HS-27A (cell line): ENCODE data around the gene DOLPP1.

ENCODE experiments used
- DNase-seq: peaks from one replicate; pipeline ENCODE4 v3.0.0-alpha.2; 2012; ENCODE audit warnings: low read depth, missing footprints

Gene DOLPP1

DNA sequence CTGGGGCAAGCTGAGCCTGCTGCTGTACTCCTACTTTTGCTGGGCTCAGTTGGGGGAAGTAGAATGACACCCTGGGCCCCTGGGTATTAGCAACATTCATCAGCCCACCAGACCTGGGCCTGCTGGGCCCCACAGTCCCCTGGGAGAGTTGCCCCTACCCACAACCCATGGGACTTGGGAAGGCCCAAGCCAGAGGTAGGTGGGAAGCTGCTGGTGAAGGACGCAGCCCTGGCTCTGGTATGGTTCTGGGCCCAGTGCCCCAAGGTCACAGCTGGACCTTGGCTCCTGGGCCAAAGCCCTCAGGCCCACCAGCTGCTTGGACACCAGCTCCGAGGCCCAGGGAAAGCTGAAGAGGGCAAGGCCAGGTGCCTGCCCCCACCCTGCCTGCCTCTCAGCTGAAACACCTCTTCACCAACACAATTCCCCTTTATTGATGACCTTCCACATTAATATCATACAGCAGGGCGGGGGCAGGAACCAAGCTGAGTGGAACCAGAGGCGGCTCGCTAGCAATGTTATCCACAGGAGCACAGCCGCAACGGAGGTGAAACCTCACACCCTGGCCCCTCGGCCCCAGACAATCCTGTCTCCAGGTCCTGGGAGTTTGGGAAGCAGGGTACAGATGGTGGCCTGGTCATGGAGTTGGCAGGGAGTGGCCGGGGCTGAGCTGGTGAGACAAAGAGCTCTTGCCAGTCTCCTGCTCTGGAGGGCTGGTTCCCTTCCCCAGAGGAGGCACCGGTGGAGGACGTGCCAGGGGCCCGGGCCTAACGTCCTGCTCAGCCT, 13.7 kb downstream of the DOLPP1 start:
- DNase-seq: no peak

DNA sequence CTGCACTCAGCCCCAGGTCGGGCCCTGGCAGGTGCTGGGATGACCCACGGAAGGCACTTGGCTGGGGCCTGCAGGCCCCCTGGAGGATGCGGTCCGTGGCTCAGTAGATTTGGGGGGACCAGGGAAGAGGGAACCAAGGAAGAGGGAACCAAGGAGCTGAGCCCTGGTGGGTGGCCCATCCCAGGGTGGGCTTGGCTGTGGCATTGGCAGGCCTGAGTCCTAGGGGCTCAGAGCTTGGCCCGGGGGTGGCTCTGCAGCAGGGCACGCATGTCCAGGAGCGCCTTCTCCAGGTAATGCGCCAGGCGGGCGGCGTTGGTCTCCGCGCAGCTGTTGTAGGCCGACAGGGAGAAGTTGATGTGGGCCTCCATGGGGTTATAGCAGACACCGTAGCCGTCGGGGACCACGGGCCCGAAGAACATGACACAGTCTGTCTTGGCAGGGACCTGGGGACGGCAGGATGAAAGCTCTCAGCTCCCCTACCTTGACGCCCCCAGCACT, 14.3 kb downstream of the DOLPP1 start:
- DNase-seq: no peak

DNA sequence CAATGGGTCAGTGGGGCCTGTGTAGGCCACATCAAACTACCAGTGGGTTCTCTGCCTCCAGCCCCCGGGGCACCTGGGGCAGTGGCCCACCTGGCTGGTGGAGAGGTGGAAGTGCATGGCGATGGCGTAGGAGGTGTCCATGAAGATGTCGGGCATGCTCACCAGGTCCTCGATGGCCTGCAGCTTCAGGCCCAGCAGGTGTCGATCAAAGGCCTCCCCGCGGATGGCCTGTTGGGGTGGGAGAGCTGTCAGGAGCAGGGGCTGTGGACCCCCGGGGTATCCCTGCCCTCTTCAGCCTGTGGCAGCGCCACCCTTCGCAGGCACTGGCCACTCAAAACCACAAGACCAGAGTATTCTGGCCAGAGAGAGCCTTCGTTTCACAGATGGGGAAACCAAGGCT, 15.0 kb downstream of the DOLPP1 start:
- DNase-seq: no peak

DNA sequence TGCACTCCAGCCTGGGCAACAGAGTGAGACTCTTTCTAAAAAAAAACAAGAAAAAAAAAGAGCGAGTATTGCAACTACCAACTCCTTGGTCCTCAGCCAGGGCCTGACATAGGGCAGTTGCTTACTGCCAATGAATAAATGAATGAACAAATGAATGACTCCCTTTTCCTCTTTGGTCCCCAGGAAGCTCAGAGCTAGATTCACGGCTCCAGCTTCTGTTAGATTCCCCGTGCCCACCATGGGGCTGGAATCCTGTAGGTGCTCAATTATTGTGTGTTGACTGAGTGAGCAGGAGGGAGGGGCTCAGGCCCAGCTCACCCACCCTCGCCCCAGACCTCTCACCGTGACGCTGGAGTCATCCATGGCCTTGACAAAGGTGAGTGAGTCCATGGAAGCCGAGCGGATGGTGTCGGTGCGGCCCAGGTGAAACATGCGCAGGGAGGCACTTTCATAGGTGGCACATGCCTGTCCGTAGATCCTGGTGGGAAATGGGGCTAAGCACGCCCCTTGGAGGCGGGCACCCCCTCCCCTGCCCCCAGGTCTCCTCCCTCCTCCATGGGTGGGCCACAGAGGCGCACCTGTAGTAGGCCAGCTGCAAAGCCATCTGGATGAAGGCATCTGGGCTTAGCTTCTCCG, 16.9 kb downstream of the DOLPP1 start:
- DNase-seq: no peak

DNA sequence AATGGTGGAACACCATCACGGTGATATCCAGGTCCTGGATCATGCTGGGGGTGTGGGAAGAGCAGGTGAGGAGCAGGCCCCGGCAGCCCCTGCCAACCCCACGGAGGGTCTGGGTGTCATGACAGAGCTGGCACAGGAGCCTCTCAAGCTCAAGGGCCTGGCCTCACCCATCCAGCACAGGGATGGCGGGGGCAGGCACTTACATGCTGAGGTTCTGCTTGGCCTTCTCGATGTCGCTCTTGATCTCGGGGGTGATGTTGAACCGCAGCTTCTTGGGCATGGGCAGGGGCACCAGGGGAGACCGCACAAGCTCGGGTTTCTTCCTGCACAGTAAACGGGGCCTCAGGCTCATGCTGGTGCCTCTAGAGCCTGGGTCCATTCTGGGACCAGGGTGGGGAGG, 17.4 kb downstream of the DOLPP1 start:
- DNase-seq: no peak

DNA sequence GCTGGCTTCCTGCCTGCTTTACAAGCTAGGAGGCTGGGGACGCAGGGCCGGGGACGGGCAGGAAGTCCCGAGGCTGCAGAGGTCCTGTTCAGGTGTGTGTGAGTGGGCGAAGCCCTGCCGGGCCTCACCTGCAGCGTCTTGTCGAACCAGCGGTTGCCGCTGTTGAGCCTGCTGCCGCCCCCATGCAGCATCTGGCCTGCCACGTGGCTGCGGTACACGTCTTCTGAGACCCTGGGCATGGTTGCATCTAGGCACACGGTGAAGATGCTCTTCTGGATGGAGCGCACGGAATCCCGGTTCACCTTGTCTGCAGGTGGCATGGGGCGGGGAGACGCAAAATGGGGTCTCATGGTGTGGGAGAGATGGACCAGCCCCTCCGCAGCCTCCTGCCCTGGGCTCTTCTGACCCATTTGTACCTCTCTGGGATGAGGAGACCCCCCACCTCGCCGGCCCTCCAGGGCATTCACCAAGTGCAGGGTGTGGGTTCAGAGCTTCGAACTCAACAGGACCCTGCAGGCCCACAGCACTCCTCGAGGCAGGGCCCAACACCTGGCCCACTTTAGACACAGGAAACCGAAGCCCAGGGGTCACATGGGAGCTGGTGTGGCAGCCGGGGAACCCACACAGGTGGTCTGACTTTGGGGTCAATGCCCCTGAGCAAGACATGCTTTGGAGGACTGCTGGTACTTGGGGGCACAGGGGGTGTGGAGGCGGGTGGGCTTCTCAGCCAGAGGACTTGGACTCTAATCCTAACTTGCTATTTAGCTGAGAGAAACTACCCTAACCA, 19.7 kb downstream of the DOLPP1 start:
- no peak for DNase-seq

DNA sequence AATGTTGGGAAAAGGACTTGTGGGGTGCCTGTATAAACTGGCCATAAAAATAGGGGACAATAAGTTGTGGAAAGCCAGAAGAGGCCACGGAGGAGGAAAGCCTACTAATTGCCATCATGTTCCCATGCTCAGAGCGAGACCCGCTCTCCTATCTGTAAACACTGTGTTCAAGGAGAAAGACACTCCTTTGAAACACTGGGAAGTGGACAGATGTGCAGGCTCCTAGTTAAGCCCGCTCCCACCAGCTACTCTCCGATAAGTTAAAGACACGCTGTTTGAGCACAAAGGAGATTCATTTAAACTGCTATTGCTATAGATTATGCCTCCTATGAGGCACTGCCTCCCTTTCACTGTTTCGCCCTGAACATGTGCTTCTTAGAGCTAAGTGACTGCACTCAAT, 20.4 kb downstream of the DOLPP1 start:
- DNase-seq: no peak

DNA sequence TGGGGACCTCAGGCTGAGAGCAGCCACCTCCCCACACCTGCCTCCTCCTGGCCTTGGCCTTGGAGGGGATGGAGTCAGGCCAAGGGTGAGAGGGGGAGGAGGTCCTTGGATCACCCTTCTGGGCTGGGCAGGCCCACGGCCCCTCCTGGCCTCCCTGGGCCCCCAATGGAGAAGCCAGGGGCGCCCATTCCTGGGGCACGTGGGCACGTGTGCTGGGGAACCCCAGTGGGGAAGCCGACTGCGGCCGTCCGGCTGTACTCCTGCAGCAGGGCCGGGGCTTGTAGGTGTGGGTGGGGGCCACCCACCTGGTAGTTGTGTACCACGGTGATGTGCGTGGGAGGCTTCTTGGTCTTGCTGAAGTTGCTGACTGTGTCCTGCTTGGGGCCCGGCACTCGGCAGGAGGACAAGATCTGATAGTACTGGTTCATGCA, 21.2 kb downstream of the DOLPP1 start:
- DNase-seq: no peak

DNA sequence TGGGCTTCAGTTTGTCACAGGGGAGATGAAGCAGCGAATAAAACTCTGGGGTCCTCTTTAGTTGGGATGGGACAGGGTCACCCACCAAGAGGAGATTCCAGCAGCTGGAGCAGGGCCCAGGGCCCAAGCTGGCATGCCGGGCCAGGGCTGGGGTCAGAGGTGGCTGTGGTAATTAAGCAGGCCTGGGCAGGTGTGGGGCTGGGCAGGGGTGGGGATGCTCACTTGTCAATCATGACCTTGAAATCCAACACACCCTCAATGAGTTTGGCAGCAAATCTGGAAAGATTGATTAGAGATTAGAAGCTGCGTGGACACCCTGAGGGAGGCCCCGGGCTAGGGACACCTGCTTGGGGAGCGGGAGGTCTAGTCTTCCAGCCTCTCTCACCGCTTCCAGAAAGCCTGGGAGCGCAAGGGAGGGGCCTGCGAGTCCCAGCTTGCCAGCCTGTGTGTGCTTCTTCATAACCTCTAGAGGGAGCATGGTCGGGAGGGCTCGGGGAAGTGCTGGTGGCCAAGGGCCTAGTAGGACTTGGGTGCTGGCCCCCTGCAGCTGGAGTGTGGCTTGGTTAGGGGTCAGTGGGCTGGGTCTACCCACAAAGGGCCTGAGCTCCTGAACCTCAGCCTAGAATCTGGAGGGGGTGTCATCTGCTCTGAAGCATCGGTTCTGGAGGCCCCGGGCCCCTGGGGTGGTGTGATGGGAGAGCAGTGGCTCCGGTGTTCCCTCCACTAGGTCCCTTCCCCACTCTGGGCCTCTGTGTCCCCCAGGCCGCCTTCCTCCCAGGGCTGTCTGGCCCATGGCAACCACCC, 22.1 kb downstream of the DOLPP1 start:
- no peak for DNase-seq

DNA sequence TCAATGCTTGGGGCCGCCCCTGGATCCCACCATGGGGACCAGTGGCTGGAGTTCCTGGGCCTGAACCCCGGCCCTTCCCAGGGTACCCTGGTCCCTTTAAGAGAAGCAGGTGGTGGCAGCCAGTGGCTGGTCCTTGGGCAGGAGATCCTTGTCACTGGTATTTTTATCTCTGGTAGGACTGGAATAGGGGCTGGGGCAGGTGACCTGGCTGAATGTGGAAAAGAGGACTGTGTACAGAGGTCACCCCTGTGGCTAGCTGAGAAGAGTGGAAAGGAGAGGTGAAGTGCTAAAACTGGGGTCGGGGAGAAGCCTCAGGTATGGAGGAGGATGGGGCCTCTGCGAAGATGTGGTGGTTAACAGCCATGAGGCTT, 22.7 kb downstream of the DOLPP1 start:
- no peak for DNase-seq

DNA sequence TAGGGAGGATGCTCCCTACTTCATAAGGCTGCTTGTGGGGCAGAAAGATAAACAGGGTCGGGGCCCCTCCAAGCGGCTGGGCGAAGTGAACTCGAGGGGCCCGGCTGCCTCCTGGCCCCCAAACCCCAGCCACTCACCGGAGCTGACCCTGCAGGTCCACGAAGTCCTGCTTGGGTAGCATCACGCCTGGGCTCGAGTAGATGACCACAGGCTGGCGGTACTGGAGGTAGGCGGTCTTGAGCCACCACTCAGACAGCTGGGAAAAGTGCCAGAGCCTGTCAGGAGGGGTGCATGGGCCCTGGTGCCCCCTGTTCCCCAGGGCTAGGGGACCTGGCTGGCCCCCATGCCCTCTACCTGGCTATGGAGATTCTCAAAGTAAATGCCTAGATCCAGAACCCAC, 23.1 kb downstream of the DOLPP1 start:
- no peak for DNase-seq

DNA sequence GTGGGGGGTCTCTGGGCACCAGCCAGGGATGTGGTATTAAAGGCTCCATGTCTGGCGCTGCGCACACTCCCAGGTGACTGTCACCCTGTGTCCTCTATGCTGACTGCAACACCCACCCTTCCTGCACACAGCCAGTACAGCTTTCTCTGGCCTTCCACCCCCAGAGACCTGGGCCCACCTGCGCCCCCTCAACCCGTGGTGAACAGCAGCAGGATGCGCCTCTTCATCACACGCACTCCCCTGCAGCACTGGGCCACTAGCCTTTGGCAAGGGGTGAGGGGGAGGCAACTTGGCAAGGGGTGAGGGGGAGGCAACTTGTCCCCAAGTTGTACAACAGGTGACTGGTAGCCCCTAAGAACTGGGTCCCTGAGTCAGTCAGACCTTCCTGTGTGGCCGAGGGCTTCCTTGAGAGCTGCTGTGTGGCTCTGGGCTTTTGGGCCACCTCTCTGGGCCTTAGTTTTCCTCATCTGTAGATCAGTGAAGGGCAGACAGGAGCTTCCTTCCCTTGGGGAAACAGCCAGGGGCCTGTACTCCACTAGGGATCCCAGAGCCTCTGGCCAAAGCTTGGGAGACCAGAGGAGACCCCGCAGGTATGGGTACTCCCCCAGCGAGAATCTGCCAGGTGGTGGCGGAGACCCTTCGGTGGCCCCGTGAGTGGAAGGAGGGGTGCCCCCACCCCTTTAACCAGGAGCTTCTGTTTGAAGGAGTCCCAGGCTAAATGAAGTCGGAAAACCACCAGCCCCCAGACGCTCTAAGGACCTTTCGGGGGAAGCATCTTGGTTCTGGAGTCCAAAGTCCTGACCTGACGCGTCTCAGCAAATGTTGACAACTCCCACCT, 25.2 kb downstream of the DOLPP1 start:
- DNase-seq: no peak

DNA sequence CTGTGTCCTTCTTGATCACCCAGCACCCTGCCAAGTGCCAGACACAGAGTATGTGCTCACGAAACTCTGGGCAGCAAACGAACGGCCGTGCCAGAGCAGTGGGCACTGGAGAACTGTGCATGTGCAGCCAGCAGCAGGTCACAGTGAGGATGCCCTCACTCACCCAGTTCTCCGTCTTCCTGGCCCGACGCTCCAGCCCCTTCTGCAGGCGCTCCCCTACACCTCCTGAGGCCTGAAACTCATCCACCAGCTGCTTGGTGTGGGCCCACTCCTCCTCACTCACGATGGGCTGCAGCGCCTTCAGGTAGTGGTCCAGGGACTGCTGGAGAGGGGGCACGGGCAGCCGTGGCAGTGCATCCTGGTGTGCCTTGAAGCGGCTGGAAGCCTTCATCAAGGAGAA, 26.7 kb downstream of the DOLPP1 start:
- no peak for DNase-seq

DNA sequence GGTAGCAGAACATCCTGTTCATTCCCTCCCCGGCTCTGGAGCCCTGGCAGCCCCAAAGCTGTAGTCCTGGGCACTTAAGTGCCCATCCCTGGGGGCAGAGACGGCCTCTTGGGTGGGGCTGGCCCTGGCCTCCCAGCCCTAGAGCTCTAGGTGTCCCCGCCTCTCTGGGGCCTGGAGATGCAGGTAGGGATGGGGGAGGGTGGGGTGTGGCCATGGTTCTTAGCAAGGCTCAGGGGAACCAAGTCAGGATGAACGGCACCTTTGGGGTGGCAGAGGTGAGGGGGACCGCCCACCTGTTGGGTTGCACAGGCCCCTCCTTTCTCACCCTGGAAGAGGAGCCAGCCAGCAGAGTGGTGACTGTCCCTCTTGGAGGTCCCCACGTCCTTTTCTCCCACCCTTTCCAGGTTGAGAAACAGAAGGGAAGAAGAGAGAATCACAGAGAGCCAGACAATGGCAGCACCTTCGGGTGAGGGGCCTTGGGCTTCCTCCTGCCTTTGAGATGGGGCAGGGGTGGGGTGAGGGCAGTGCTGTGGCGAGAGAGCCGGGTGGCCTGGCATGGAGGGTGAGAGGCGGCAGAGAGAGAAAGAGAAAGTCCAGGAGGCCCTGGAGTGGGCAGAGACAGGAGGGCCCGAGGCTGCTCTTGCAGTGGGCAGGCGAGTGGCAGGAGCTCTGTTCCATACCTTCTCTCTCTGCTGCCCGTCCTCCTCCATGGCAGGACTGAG, 27.3 kb downstream of the DOLPP1 start:
- no peak for DNase-seq

DNA sequence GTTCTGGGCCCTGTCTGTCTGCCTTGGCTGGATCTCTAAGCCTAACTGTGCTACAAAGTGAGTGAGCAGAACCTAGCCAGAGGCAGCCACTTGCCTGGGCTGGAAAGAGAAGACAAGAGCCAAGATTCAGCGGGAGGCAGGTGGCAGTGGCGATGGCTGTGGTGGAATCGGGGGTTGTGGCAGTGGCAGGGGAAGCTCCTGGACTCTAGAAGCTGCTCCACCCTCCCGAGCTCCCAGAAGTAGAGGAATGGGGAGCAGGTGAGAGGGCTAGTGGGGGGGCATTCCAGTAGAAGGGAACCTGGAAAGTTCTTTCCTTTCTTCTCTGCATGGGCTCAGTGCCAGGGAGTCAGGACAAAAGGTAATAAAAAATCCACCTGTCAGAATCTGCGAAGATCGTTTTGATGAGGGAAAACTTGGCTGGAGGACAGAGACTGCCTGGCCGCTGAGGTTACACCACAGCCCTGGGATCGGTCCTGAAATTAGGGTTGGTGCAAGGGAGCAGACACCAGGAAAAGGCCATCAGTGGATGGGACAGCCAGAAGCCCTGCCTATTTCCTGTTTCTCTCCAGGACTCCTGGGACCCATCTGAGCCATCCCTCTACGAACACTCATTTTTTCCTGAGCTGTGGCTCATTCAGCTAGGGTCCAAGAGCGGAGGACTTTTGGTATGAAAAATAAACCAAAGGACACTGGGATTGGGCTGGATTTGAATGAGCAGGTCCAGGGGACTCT, 28.1 kb downstream of the DOLPP1 start:
- DNase-seq: no peak

DNA sequence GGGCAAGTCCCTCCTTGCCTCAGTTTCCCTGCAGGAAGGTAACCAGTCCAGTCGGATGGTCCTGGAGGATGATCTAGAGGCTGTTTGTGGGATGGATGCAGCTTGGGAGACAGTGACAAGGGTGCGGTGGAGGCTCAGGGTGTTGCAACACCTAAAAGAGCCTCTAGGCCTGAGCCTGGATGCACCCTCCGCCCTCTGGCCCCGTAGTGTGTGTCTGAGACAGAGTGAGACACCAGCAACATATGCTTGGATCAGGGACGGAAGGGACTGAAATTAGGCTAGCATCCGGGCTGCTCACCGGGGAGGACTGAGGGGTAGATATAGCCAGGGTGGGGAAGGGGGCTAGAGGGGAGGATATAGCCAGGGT, 28.6 kb downstream of the DOLPP1 start:
- DNase-seq: no peak

DNA sequence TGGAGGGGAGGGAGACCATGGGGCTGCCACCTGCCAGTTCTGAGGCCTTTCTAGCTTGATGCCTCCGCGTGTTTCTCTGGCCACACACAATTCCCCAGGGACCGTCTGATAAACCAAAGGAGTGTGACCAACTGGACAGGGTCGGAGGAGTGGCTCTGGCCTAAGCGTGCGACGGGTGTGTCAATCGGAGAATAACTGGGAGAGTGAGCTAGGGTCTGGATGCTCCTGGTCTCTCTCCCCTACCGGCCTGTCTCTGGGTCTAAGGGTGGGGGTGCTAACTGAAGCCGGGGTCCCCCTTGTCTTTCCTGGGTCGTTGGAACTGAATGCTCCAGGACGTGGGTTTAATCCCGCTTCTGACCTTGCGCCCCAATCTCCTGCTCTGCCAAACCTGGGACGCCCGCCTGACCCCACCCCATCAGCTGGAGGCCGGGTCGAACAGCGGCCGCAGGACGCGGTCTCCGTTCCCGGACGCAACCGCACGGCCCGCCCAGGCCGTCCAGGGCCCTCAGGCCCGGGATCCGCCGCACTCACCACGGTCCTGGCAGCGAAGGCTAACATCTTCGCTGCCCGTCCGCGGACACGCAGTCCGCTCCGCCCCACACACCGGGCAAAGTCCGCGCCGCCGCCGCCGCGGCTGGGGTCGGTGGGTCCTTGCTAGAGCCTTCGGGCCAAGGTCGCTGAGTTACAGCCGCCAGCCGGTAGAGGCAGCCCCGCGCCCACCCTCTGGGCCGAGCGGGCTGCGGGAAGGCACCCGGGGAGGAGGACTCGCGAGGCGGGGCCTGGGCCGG, 29.2 kb downstream of the DOLPP1 start:
- peak; percentile 29 for DNase-seq

DNA sequence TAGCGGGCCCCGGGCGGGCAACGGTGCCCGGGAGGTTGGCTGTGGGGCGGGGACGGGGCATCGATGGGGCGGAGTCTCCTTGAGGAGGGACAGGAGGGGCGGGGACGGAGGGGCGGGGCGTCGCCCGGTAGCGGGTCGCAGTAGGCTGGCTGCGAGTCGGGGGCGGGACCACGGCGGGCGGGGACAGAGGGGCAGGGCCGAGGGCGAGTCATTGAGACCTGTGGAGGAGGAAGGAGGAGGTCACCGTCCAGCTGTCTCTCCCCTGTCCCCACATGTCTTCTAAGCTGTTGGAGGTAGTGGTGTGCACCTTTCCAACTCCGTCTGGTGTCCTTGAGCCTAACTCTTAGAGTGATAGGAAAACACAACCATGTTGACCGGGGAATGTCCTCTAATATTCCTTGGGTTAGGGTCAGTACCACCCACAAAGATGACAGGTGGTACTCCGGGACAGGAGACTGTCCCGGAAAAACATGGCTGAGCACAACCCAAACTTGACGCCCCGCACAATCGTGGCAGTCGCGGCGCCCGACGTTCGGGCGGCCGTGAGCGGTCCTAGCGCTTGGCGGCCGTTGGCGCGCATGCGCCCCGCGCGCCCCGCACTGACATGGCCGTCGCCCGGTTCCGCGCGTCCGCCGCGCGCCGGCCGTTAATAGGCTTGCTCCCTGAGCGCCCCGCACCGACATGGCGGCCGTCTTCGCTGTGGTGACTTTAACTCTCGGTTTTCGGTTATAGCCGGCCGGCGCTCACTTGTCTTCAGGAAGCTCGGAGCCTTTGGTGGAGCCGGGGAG, 30.0 kb downstream of the DOLPP1 start, which contains the start of the genes CRAT and PTPA:
Gene CRAT, minus strand, starts transcription at position 54 of the 788 bp plus-strand sequence. CDS start 284 bp downstream, outside the sequence.
Gene PTPA, plus strand, starts transcription at position 676 of the 788 bp plus-strand sequence. CDS start 186 bp downstream, outside the sequence.
- DNase-seq: peak; percentile 83
